GM21619 (cell line): ENCODE data around the gene RBAK.
"Not testable (repeated sequence)": the region's sequence is repeated elsewhere in the genome, so short reads cannot be mapped to it uniquely, and the experiment has no call there.

Experiments used
- ATAC-seq: cut with Tn5 transposase; IDR thresholded peaks from one replicate; pipeline ENCODE4 v1.9.1; 2021; ENCODE audit not compliant: unreplicated experiment

Gene RBAK

DNA sequence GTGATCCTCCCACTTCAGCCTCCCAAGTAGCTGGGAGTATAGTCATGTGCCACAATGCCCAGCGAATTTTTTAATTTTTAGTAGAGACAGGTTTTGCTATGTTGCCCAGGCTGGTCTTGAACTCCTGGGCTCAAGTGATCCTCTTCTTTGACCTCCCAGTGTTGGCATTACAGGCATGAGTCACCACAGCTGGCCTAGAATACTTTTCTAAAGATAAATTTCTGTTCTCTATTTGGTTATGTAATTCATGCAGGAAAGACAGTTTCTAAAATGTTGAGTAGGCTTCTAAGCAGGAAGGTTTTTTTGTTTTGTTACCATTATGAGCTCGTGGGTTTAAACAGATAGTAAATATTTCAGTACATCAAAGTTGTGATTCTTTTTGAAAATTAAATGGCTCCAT, 5.0 kb downstream of the RBAK start:
- no peak for ATAC-seq

DNA sequence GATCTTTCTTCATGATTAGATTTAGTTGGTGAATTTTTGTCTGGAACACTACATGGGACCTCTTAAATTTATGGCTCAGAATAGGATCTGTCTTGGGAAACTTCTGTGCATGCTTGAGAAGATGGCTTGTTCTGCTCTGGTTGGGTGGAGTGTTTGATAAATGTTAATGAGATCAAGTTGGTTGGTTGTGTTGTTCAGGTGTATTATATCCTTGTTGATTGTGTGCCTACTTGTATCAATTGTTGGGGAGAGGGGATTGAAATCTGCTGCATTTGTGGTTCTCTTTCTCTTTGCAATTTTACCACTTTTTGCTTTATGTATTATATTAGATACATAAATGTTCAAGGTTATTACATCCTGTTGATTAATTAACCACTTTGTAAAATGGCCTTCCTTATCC, 6.1 kb downstream of the RBAK start:
- ATAC-seq: not testable (repeated sequence)

DNA sequence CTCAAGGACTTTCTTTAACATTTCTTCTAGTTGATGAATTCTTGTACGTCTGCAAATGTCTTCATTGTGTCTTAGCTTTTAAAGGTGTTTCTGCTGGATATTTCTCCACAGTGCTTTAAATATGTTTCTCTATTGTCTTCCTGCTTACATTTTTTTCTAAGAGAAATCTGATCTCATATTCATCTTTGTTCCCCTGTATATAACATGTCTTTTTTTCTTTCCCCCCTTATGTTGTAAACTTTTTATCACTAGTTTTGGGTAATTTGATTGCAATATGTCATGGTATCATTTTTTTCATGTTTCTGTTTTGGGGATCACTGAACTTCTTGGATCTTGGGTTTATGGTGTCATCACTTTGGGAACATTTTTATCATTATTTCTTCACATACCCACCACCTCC, 7.5 kb downstream of the RBAK start:
- no peak for ATAC-seq

DNA sequence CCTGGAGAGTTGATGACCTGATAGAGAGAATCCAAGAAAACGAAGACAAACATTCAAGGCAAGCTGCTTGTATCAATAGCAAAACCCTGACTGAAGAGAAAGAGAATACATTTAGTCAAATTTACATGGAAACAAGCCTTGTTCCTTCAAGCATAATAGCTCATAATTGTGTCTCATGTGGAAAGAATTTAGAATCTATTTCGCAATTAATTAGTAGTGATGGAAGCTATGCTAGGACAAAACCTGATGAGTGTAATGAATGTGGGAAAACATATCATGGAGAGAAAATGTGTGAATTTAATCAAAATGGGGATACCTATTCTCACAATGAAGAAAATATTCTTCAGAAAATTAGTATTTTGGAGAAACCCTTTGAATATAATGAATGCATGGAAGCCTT, 18.0 kb downstream of the RBAK start:
- ATAC-seq: no peak

DNA sequence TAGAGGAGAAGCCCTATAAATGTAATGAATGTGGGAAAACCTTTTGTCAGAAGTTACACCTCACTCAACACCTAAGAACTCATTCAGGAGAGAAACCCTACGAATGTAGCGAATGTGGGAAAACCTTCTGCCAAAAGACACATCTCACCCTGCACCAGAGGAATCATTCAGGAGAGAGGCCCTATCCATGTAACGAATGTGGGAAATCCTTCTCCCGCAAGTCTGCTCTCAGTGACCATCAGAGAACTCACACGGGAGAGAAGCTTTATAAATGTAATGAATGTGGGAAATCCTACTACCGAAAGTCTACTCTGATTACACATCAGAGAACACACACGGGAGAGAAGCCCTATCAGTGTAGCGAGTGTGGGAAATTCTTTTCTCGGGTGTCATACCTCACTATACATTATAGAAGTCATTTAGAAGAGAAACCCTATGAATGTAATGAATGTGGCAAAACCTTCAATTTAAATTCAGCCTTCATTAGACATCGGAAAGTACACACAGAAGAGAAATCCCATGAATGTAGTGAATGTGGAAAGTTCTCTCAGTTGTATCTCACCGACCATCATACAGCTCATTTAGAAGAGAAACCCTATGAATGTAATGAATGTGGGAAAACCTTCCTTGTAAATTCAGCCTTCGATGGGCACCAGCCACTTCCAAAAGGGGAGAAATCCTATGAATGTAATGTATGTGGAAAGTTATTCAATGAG, 18.9 kb downstream of the RBAK start:
- ATAC-seq: no peak

DNA sequence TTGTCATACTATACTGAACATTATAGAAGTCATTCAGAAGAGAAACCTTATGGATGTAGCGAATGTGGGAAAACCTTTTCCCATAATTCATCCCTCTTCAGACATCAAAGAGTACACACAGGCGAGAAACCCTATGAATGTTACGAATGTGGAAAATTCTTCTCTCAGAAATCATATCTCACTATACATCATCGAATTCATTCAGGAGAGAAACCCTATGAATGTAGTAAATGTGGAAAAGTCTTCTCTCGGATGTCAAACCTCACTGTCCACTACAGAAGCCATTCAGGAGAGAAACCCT, 19.4 kb downstream of the RBAK start:
- ATAC-seq: no peak

DNA sequence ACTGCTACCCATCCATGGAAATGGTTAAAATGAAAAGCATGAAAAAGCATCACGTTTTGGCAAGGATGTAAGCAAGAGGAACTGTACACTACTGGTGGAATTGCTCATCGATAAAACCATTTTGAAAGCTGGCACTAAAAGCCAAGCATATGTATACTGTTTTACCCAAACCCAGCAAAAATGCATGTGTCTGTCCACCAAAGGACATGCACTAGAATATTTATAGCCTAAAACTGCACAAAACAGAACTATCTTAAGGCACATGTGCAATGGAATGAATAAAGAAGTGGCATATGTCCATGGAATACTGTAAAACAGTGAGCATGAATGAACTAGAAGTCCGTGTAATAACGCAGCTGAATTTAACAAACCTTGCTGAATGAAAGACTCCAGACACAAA, 22.9 kb downstream of the RBAK start:
- no peak for ATAC-seq

DNA sequence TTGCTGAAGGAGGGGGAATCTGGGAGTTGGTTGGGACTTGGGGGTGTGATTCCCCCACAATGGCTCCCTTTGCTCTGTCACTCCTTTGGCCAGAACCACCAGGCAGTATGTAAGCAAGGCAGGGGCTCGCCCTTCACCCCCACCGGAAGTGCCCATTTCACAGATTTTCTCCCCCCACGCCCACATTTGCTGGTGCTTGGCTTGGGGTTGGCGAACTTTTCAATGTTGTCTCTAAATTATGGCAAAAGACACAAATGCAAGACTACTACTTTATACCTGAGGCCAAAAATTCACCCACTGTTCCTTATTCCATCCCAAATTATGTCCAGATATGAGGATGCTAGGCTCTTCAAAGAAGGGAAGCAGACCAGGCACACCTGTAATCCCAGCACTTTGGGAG, 24.5 kb downstream of the RBAK start:
- ATAC-seq: no peak

DNA sequence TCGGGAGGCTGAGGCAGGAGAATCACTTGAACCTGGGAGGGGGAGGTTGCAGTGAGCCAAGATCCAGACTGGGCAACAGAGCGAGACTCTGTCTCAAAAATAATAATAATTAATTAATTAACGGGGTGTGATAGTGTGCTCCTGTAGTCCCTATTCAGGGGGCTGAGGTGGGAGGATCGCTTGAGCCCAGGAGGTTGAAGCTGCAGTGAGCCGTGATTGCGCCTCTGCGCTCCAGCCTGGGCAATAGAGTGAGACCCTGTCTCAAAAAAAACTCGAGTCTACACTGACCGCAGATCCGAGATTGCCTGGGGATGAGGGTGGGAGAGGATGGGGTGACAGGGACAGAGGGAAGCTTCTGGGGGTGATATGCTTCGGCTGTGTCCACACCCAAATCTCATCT, 29.5 kb downstream of the RBAK start:
- ATAC-seq: not testable (repeated sequence)

DNA sequence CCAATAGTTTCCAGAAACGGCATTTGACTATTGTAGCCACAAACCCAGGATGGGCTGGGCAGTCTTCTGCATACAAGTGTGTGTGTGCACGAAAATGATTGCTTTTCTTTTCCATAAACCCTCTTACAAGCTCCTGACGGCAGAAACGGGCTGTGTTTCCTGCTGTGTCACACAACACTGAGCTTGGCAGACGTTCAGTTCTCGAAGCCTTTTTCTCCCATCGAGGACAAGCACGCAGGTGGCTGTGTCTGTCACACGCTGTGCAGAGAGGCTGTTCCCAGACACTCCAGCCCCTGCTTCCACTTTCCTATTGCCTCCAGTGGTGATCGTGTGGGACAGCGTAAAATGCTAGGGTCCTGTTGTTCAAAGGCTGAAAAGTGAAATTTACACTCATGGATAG, 32.1 kb downstream of the RBAK start:
- ATAC-seq: no peak

DNA sequence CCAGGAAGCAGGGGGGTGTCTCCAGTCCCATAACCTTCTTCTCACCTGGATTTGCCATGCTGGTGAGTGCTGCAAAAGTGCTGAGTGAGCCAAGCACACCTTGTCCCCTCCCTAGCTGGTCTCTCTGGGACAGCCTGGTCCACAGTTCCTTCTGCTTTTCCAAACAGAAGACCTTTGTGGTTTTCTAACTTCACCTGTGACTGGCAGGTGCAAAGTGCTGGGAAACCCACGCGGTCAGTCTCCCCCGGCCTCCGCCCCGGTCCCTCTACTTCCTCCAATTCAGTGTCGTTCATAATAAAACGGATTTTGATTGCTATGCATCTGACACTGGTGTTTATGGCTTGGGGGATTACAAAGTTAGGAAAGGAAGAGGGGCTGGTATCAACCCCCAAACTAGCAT, 37.1 kb downstream of the RBAK start:
- ATAC-seq: no peak

DNA sequence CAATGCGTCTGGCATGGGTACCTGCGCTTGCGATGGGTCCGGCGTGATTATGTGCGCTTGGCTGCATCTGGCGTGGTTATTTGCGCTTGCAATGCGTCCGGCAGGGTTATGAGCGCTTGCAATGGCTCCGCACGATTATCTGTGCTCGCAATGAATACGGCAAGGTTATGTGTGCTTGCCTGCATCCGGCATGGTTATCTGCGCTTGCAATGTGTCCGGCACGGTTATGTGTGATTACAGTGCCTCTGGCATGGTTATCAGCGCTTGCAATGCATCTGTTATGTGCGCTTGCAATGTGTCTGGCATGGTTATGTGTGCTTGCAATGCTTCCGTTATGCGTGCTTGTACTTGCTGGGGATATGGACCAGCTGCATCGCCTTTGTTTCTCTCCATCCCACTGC, 37.7 kb downstream of the RBAK start:
- ATAC-seq: no peak

DNA sequence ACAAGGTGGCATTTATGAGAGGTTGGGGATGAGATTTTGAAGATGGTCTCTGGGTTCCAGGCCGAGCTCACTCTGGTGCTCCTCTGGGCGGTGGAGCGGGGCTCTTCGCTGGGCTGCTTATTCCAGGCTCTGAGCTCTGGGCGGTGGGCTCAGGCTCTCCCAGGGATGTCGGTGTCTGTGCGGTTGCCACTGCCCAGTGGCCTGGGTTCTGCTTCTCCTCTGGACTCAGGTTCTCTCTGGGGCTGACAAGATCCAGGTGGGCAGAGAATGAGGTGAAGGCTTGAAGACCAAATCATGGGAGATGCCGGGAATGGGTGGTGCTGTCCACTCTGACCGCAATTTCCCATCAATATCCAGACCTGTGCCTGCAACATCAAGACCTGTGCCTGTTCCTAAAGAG, 40.6 kb downstream of the RBAK start:
- no peak for ATAC-seq

DNA sequence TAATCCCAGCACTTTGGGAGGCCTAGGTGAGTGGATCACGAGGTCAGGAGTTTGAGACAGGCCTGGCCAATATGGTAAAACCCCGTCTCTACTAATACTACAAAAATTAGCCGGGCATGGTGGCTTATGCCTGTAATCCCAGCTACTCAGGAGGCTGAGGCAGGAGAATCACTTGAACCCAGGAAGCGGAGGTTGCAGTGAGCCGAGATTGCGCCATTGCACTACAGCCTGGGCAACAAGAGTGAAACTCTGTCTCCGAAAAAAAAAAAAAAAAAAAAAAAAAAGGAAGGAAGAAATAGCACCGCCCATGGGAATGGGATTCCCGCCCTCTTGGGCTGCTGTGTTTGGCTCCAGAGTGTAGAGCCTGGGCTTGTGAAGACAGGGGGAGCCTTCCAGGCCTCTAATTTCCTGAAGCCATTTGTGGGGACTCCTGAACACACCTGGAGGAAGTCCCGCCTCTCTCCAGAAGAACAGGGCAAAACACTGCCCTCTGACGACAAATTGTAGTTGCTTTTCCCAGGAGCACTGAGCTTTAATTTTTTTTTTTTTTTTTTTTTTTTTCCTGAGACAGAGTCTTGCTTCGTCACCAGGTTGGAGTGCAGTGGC, 42.7 kb downstream of the RBAK start:
- not testable (repeated sequence) for ATAC-seq

DNA sequence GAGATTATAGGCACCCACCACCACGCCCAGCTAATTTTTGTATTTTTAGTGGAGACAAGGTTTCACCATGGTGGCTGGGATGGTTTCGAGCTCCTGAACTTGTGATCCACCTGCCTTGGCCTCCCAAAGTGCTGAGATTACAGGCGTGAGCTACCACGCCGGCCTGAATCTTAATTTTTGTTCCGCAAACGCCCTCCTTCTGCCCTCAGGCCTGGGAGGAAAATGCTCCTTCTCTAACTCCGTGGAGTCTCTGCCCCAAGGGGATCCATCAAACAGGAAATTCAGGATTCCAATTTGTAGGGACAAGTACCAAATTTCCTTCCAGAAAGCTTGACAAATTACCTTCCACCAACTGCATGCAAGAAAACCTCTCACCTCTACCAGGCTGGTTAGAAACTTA, 43.2 kb downstream of the RBAK start:
- ATAC-seq: no peak

DNA sequence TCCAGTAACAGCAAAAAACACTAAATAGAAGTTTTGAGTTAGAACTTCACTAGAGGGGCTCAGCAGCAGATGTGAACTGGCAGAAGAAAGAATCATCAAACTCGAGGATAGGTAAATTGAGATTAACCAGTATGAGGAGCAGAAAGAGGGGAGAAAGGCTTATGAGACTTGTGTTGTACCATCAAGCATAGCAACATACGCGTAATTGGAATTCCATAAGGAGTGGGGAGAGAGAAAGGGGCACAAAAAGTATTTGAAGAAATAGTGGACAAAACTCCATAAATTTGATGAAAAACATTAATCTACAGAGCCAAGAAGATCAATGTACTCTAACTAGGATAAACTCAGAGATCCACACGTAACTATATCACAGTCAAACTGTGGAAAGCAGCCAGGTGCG, 48.3 kb downstream of the RBAK start:
- no peak for ATAC-seq

DNA sequence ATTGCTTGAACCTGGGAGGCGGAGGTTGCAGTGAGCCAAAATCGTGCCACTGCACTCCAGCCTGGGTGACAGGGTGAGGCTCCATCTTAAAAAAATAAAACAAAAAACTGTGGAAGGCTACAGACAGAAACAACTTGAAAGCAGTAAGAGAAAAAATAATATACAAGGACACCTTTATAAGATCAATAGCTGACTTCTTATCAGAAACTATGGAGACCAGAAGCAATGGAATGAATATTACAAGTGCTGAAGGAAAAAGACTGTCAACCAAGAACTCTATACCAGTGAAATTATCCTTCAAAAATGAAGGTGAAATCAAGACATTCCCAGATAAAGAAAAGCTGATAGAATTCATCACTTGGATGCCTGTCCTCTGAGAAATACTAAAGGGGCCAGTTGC, 49.0 kb downstream of the RBAK start:
- ATAC-seq: no peak

DNA sequence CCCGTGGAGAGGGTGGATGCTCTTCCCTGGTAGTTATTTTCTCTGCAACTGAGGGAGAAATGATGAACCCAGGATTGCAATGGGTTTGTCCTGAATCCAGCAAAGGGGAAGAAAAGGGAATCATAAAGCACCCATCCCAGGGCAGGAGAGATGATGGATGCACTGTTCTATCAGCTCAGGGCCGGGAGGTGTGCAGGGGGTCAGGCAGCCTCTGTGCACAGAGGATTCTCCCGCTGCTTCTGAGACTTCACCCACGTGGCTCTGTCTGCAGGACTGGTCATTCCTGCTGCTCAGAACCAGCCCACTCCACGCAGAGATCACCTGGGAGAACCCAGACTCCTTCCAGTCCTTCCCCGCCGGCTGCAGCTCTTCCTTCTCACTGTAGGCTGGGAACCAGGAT, 70.7 kb downstream of the RBAK start:
- no peak for ATAC-seq

DNA sequence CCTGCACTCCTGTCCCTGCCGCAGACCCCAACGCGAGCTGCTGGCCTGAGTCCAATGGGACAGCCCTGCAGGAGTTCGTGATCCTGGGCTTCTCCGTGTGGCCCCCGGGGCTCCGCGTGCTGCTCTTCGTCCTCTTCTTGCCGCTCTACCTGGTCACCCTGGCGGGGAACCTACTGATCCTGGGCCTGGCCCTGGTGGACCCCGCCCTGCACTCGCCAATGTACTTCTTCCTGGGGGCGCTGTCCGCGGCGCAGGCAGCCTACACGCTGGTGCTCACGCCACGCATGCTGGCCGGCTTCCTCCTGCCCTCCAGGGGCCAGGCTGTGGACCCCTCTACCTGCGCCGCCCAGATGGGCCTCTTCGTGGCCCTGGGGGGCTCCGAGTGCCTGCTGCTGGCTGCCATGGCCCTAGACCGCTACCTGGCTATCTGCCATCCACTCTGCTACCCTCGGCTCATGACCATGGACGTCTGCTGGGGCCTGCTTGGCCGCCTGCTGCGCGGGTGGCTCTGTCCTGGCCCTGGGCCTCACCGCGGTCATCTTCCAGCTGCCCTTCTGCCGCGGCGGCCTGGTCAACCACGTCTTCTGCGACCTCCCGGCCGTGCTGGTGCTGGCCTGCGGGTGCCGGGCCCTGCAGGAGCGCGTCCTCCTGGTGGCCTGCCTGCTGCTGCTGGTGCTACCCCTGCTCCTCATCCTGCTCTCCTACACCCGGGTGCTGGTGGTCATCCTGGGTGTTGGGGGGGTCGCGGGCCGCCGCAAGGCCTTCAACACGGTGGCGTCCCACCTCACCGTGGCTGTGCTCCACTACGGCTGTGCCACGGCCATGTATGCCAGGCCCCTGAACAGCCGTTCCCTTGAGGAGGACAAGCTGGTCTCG, 71.7 kb downstream of the RBAK start:
- no peak for ATAC-seq
